Measurements from ENCODE around the gene DUOX1.
"Not testable (repeated sequence)": the region's sequence is repeated elsewhere in the genome, so short reads cannot be mapped to it uniquely, and the experiment has no call there.

Gene DUOX1

DNA sequence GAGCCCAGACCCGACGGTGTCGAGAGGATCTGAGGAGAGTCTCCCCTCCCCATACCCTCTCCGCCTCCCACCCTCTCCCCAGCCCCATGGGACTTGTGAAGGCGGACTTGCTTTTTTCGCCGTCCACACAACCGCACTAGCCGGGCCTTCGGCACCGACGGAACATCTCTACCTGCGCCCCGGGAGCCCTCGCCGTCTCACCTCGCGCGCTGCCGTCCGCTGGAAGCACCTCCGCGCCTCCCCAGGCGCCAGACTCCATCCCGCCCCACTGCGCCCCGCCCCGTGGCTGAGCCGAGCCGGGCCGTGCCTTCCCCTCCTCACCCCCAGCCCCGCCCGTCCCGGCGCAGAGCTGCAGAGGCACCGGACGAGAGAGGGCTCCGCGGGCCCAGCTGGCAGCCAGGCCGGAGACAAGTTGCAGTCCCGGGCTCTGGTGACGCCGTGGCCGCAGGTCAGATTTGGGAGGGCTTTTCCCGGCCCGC lies at the start of gene DUOX1, which contains the start of gene DUOXA1:
TSS of gene DUOX1 (plus strand) at position 344 of the 479 bp plus-strand sequence. CDS start 1,973 bp downstream, outside the sequence.
TSS of gene DUOXA1 (minus strand) at position 229 of the 479 bp plus-strand sequence. CDS start 6,865 bp downstream, outside the sequence.
- Histone ChIP-seq H3K4me2 (ENCODE audit: low read length) (no peak within 1 kb of the TSS), H4K20me1 (ENCODE audit: insufficient read depth, low read length) (no peaks in the 10 kb centered on the region), H3K4me1 (ENCODE audit: low read length) (no peaks in the 10 kb centered on the region), H3K36me3 (replicated peaks; ENCODE audit: low read depth, low read length) (no peaks in the 10 kb centered on the region), H2AFZ (ENCODE audit: low read depth, low read length) (no peak within 1 kb of the TSS), H3K9ac (ENCODE audit: low read length) (no peak within 1 kb of the TSS), H3K4me3 (ENCODE audit: low read length) (no peak within 1 kb of the TSS), H3K27me3 (ENCODE audit: low read depth, low read length) (peaks cover 18% of the 10 kb centered on the region), H3K27ac (ENCODE audit: low read length) (no peak within 1 kb of the TSS), H3K79me2 (ENCODE audit: low read length) (no peaks in the 10 kb centered on the region), H3K9me3 (ENCODE audit: insufficient read depth, low read length) (no peaks in the 10 kb centered on the region)
- no peak for TF ChIP-seq EZH2phosphoT487 (IDR thresholded peaks at IDR 0.05; ENCODE audit: low read depth)
- TF ChIP-seq, protein P1, sequence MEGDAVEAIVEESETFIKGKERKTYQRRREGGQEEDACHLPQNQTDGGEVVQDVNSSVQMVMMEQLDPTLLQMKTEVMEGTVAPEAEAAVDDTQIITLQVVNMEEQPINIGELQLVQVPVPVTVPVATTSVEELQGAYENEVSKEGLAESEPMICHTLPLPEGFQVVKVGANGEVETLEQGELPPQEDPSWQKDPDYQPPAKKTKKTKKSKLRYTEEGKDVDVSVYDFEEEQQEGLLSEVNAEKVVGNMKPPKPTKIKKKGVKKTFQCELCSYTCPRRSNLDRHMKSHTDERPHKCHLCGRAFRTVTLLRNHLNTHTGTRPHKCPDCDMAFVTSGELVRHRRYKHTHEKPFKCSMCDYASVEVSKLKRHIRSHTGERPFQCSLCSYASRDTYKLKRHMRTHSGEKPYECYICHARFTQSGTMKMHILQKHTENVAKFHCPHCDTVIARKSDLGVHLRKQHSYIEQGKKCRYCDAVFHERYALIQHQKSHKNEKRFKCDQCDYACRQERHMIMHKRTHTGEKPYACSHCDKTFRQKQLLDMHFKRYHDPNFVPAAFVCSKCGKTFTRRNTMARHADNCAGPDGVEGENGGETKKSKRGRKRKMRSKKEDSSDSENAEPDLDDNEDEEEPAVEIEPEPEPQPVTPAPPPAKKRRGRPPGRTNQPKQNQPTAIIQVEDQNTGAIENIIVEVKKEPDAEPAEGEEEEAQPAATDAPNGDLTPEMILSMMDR (IDR thresholded peaks at IDR 0.05; ENCODE audit: low read depth, low read length) = no peak

DNA sequence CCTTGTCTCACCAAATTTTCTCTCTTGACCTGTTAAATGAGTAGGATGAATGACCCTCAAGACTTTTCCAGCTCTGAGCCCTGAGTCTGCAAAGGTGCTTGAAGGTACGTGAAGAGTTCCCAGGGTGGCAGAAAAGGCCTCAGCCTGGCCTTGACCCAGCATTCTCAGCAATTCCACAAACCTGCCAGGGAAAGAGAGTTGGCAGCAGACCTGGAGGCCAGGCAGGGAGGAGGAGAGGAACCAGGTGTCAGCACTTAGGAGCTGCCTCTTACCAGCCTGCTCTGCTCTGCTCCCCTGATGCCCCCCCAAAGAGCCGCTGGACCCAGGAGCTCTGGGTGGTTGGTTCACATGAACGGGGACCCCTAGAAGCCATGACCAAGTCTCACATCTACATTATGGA lies 49.2 kb upstream of the DUOX1 start:
- H2AFZ ChIP-seq (ENCODE audit: low read depth, low read length); H3K4me1 ChIP-seq (ENCODE audit: low read length); H3K4me2 ChIP-seq (ENCODE audit: low read length); H3K4me3 ChIP-seq (ENCODE audit: low read length); H3K27ac ChIP-seq (ENCODE audit: low read length); H3K9ac ChIP-seq (ENCODE audit: low read length); H3K79me2 ChIP-seq (ENCODE audit: low read length); H3K36me3 ChIP-seq (replicated peaks; ENCODE audit: low read depth, low read length); H4K20me1 ChIP-seq (ENCODE audit: insufficient read depth, low read length); H3K9me3 ChIP-seq (ENCODE audit: insufficient read depth, low read length): not testable (repeated sequence)
- peaks cover 13% of the 10 kb centered on the region; the same call in 1 of the 2 replicates for H3K27me3 ChIP-seq (ENCODE audit: low read depth, low read length)

DNA sequence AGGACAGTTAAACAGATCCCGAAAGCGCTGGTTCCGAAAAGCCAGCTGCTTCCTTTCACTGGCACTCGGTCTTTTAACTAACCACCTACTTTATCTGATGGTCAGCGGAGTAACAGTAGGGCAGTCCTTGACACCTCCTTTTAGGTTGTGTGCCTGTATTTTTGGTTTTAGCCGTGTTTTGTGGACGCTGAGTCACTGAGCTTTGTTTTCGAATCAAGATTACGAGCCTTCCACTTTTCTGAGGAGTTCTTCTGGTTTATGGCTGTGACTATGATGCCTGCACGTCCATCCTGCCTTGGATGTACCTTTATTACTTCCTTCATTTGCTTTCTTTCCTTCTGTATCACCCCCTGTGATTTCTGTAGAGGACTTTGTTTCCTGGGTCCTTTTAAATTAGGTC lies 47.4 kb upstream of the DUOX1 start:
- H3K4me3 ChIP-seq (ENCODE audit: low read length); H3K36me3 ChIP-seq (replicated peaks; ENCODE audit: low read depth, low read length); H3K27ac ChIP-seq (ENCODE audit: low read length); H4K20me1 ChIP-seq (ENCODE audit: insufficient read depth, low read length); H3K4me1 ChIP-seq (ENCODE audit: low read length); H3K4me2 ChIP-seq (ENCODE audit: low read length); H3K9ac ChIP-seq (ENCODE audit: low read length); H3K79me2 ChIP-seq (ENCODE audit: low read length); H3K9me3 ChIP-seq (ENCODE audit: insufficient read depth, low read length); H2AFZ ChIP-seq (ENCODE audit: low read depth, low read length): not testable (repeated sequence)
- H3K27me3 ChIP-seq (ENCODE audit: low read depth, low read length) = peaks cover 13% of the 10 kb centered on the region; the same call in 1 of the 2 replicates

DNA sequence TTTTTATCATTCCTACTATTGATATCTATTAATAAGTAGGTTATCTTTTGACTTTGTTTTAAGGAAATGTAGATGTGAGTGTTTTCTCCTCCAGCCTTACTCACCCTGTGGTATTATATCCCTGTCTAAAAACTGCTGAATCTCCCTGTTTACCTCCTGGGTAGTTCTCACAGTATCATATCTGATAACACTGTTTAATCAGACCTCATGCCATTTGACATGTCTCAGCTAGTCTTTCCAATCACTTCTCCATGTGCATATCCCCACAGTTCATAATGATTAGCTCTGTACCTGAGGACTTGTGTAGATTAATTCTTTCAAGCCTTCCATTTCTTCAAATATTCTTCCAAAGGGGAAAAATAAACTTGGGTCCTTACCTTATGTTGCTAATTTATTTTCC lies 46.6 kb upstream of the DUOX1 start:
- Histone ChIP-seq H3K79me2 (ENCODE audit: low read length) (no peaks in the 10 kb centered on the region), H3K9me3 (ENCODE audit: insufficient read depth, low read length) (no peaks in the 10 kb centered on the region), H3K27ac (ENCODE audit: low read length) (no peak overlapping the region), H3K4me2 (ENCODE audit: low read length) (no peak overlapping the region), H3K27me3 (ENCODE audit: low read depth, low read length) (peaks cover 16% of the 10 kb centered on the region; the same call in 1 of the 2 replicates), H3K36me3 (replicated peaks; ENCODE audit: low read depth, low read length) (no peaks in the 10 kb centered on the region), H3K9ac (ENCODE audit: low read length) (no peak overlapping the region), H4K20me1 (ENCODE audit: insufficient read depth, low read length) (no peaks in the 10 kb centered on the region), H3K4me3 (ENCODE audit: low read length) (no peak overlapping the region), H2AFZ (ENCODE audit: low read depth, low read length) (no peak overlapping the region), H3K4me1 (ENCODE audit: low read length) (no peaks in the 10 kb centered on the region)
- TF ChIP-seq EZH2phosphoT487 (IDR thresholded peaks at IDR 0.05; ENCODE audit: low read depth) = no peak
- TF ChIP-seq, protein P1 (IDR thresholded peaks at IDR 0.05; ENCODE audit: low read depth, low read length) = no peak

DNA sequence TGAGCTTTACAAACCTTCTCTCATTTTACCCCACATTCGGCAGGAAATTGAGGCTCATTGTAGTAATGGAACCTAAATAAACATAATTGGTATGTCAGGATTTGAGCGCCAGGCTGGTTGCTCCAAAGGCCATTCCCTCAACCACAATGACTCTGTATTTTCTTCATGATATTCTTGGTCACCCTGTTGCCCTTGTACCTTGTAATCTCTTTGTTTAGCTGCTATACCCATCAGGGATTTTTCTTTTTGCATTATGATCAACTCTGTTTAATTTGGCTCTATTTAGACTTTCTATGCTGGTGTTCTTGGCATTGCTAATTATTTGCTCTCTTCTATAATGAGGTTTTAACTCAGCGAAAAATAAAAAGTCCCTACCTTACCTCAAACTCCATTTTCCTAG lies 45.6 kb upstream of the DUOX1 start:
- H3K9me3 ChIP-seq (ENCODE audit: insufficient read depth, low read length) = no peaks in the 10 kb centered on the region
- no peaks in the 10 kb centered on the region for H3K79me2 ChIP-seq (ENCODE audit: low read length)
- no peak overlapping the region for H3K4me3 ChIP-seq (ENCODE audit: low read length)
- H2AFZ ChIP-seq (ENCODE audit: low read depth, low read length) = no peak overlapping the region
- no peak overlapping the region for H3K9ac ChIP-seq (ENCODE audit: low read length)
- peaks cover 19% of the 10 kb centered on the region; the same call in 1 of the 2 replicates for H3K27me3 ChIP-seq (ENCODE audit: low read depth, low read length)
- H4K20me1 ChIP-seq (ENCODE audit: insufficient read depth, low read length) = no peaks in the 10 kb centered on the region
- no peaks in the 10 kb centered on the region for H3K4me1 ChIP-seq (ENCODE audit: low read length)
- H3K27ac ChIP-seq (ENCODE audit: low read length) = no peak overlapping the region
- H3K36me3 ChIP-seq (replicated peaks; ENCODE audit: low read depth, low read length) = no peaks in the 10 kb centered on the region
- TF ChIP-seq EZH2phosphoT487 (IDR thresholded peaks at IDR 0.05; ENCODE audit: low read depth) = no peak
- TF ChIP-seq, protein P1 (IDR thresholded peaks at IDR 0.05; ENCODE audit: low read depth, low read length) = no peak
- H3K4me2 ChIP-seq (ENCODE audit: low read length) = no peak overlapping the region
